ENCODE results near the gene TTK. TPM values are rescaled to one million over a fixed set of nuclear protein-coding genes. Genes with fewer than 3 reads are reported as not detected.

TTK gene
- total RNA-seq, 4 donors from 2014 or later = 0.66 to 15.9 (median 2.4) TPM; not detected in 1

DNA sequence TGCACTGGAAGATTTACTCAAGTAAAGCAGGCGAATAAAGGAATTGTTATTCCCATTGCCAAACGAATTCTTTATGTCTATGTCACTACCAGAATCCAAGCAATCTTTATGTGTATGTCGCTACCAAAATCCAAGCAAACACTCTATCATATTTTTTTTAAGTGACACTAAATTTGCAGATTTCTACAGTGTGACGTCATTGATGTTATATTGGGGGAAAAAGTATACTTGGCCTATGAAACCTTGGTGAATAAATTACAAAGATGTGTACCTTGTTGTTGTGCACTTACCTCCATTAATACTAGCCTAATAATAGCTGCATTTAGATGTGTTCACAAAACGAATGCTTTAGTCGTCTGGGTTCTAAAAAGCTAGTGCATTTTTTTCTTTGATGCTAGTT, 957 bp downstream of the TTK start:
- Histone ChIP-seq H3K27me3 (no peaks in the 10 kb centered on the region), H3K27ac (no peak overlapping the region), H3K4me3 (no peak overlapping the region), H3K36me3 (no peaks in the 10 kb centered on the region), H3K4me1 (peaks cover 0 to 16% (median 4%) of the 10 kb centered on the region in 4 donors), H3K9me3 (no peaks in the 10 kb centered on the region)
- WGBS, 2 donors = 33 to 37% methylated on average over 6 of the region's 6 CpGs
- DNase-seq (ENCODE audit: low spot score in 2 of 2) = no peak
- TF ChIP-seq, protein P1, sequence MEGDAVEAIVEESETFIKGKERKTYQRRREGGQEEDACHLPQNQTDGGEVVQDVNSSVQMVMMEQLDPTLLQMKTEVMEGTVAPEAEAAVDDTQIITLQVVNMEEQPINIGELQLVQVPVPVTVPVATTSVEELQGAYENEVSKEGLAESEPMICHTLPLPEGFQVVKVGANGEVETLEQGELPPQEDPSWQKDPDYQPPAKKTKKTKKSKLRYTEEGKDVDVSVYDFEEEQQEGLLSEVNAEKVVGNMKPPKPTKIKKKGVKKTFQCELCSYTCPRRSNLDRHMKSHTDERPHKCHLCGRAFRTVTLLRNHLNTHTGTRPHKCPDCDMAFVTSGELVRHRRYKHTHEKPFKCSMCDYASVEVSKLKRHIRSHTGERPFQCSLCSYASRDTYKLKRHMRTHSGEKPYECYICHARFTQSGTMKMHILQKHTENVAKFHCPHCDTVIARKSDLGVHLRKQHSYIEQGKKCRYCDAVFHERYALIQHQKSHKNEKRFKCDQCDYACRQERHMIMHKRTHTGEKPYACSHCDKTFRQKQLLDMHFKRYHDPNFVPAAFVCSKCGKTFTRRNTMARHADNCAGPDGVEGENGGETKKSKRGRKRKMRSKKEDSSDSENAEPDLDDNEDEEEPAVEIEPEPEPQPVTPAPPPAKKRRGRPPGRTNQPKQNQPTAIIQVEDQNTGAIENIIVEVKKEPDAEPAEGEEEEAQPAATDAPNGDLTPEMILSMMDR (IDR thresholded peaks at IDR 0.05) = no peak
- TF ChIP-seq POLR2A (IDR thresholded peaks at IDR 0.05) (no peak), EP300 (IDR thresholded peaks at IDR 0.05) (no peak)

DNA sequence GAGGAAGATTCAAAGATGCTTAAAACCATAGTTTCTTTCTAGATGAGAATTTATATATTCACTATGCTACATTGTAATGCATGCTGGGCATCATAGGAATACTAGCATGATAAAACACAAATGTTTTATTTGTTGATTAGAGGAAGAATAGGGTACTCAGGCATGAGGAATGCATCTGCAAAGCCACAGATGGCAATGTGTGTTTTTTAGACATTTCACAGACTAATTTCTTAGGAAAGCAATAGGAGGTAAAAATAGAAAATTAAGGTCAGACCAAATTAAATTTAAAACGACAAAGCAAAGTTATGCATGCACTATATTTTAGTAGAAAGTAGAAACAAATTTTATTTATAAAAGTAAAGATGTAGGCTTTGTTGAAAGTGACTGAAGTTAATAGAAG, 2.1 kb downstream of the TTK start:
- no peak for DNase-seq (ENCODE audit: low spot score in 2 of 2)
- no peaks in the 10 kb centered on the region for H3K36me3 ChIP-seq
- H3K9me3 ChIP-seq = no peaks in the 10 kb centered on the region

DNA sequence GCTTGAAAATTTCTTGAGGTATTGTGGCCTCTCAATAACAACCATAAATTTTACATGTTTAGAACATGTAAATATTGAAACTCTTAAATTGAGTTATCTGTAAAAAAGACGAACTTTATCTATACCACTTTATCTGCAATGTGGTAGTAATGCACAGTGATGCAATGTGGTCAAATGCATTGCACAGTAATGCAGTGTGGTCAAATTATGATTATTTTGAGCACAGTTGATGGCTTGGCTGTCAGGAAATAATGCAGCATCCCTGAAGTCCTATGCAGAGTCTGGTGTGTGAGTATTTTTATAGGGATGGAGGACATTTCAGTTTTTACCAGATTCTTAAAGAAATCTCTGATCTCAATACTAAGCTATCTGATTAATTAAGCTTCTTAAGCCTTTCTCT, 5.1 kb downstream of the TTK start:
- Histone ChIP-seq H3K27me3 (no peaks in the 10 kb centered on the region), H3K27ac (no peak overlapping the region), H3K4me1 (peaks cover 0 to 8% (median 4%) of the 10 kb centered on the region in 4 donors), H3K36me3 (no peaks in the 10 kb centered on the region), H3K9me3 (no peaks in the 10 kb centered on the region), H3K4me3 (no peak overlapping the region)
- TF ChIP-seq, protein P1 (IDR thresholded peaks at IDR 0.05) = no peak
- TF ChIP-seq POLR2A (IDR thresholded peaks at IDR 0.05) (no peak), EP300 (IDR thresholded peaks at IDR 0.05) (no peak)
- WGBS, 2 donors = 92 to 97% methylated on average over 1 of the region's 1 CpG
- DNase-seq (ENCODE audit: low spot score in 2 of 2) = no peak

More for the DNA sequence above, 2.1 kb downstream of the TTK start:
- Histone ChIP-seq H3K27ac (no peak overlapping the region), H3K27me3 (no peaks in the 10 kb centered on the region), H3K4me1 (peaks cover 0 to 16% (median 4%) of the 10 kb centered on the region in 4 donors), H3K4me3 (no peak overlapping the region)
- TF ChIP-seq POLR2A (IDR thresholded peaks at IDR 0.05) (no peak), EP300 (IDR thresholded peaks at IDR 0.05) (no peak)
- TF ChIP-seq, protein P1 (IDR thresholded peaks at IDR 0.05) = no peak
- 85 to 91% methylated on average over 1 of the region's 1 CpG for WGBS, 2 donors

DNA sequence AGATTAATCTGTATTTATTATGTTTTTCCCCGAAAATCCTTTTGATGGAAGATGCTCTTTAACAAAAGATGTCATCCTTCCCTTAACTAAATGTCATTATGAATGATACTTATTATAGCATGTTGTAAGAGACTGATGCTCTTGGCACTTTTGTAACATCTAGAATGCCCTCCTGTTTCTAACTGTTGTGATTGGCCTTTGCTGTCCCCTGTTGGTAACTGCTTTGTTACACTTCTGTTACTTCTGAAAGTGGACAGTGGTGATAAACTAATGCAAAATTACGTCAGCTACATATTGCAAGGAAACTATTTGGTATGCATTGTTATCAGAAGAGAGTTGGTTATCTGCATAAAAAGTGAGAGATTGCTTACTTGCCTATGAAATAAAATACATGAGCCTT, 5.8 kb downstream of the TTK start:
- 83 to 88% methylated on average over 2 of the region's 2 CpGs for WGBS, 2 donors
- Histone ChIP-seq H3K9me3 (no peaks in the 10 kb centered on the region), H3K4me3 (no peak overlapping the region), H3K4me1 (peaks cover 0 to under 1% (median under 1%) of the 10 kb centered on the region in 4 donors), H3K36me3 (no peaks in the 10 kb centered on the region), H3K27me3 (no peaks in the 10 kb centered on the region), H3K27ac (no peak overlapping the region)
- TF ChIP-seq POLR2A (IDR thresholded peaks at IDR 0.05) (no peak), EP300 (IDR thresholded peaks at IDR 0.05) (no peak)
- TF ChIP-seq, protein P1 (IDR thresholded peaks at IDR 0.05) = no peak
- DNase-seq (ENCODE audit: low spot score in 2 of 2) = no peak

DNA sequence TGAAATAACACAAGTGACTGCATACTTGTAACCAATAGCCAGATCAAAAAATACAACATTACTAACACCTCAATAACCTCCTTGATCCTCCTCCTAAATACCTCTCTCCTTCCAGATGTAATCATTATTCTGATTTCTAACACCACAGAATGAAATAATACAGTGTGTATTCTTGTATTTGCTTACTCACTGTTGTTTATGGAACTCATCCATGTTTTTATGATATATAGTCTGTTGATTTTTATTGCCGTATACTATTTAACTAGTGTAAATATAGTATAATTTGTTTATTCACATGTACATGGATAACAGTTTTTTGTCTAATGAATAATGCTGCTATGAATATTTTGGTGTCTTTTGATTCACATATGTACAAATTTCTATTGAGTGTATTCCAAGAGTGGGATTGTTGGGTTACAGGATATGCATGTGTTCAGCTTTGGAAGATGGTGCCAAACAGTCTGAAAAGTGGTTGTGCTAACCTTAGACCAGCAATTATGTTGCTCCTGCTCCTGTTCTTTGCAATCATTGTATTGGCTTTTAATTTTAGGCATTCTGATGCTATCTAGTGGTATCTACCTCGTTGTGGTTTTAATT, 11.5 kb downstream of the TTK start:
- no peak overlapping the region for H3K4me3 ChIP-seq
- H3K9me3 ChIP-seq = no peaks in the 10 kb centered on the region
- TF ChIP-seq, protein P1 (IDR thresholded peaks at IDR 0.05) = no peak
- TF ChIP-seq EP300 (IDR thresholded peaks at IDR 0.05) (no peak), POLR2A (IDR thresholded peaks at IDR 0.05) (no peak)
- no peaks in the 10 kb centered on the region for H3K27me3 ChIP-seq
- DNase-seq (ENCODE audit: low spot score in 2 of 2) = no peak
- WGBS, 2 donors = 69 to 76% methylated on average over 2 of the region's 2 CpGs
- no peaks in the 10 kb centered on the region for H3K36me3 ChIP-seq
- no peak overlapping the region for H3K27ac ChIP-seq
- no peaks in the 10 kb centered on the region for H3K4me1 ChIP-seq

Measured in tibial nerve (tissue), 4 donors.